ENCODE results near the gene TMC4. TPM values are rescaled to one million over a fixed set of nuclear protein-coding genes. Genes with fewer than 3 reads are reported as not detected.
A peak's percentile ranks its signal among the peaks of the same experiment; 100 is the strongest.

Gene TMC4
- total and polyA plus RNA-seq, 2 donors (not counting 1 experiment from before 2014, with no cell fraction given), result not detected

DNA sequence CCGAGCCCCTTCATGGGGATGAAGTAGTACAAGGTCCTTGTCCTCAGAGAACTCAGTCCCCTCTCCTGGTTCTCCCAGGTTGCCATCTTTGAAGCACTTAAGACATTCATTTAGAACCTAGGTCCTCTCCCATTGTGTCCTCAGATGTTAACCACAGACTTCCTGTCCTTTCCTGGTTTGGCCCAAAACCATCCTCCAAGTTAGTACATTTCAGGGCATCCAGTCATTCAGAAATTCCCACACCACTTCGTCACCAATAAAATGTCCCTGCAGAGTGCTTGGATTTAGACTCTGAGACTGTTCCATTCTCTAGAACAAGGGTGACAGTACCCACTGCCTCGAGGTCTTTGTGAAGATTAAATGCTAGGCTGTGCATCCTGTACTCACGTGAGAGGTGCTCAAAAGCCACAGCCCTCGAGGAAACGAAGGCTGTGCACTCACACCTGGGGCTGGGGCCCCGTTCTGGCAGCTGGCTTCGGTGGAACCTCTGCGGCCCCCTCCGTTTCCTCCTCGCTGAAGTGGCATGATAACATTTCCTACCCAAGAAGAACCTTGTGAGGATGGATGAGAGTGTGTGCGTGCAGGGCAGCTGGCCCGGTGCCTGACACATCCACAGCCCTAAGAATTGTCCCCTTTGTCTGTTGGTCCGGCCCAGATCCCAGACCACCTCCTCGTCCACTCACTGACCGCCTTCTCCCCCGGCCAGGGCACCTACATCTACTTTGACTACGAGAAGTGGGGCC lies 18.2 kb downstream of the TMC4 start:
- no peak for TF ChIP-seq EZH2 (IDR thresholded peaks at IDR 0.05; ENCODE audit: borderline replicate concordance, insufficient read depth, low read depth, low read length, poor library complexity, severe bottlenecking)
- TF ChIP-seq, protein P1, sequence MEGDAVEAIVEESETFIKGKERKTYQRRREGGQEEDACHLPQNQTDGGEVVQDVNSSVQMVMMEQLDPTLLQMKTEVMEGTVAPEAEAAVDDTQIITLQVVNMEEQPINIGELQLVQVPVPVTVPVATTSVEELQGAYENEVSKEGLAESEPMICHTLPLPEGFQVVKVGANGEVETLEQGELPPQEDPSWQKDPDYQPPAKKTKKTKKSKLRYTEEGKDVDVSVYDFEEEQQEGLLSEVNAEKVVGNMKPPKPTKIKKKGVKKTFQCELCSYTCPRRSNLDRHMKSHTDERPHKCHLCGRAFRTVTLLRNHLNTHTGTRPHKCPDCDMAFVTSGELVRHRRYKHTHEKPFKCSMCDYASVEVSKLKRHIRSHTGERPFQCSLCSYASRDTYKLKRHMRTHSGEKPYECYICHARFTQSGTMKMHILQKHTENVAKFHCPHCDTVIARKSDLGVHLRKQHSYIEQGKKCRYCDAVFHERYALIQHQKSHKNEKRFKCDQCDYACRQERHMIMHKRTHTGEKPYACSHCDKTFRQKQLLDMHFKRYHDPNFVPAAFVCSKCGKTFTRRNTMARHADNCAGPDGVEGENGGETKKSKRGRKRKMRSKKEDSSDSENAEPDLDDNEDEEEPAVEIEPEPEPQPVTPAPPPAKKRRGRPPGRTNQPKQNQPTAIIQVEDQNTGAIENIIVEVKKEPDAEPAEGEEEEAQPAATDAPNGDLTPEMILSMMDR (IDR thresholded peaks at IDR 0.05), result no peak
- Histone ChIP-seq H2AFZ (ENCODE audit: insufficient read depth, low read depth, low read length, poor library complexity, severe bottlenecking) (no peak overlapping the region), H3K27ac (ENCODE audit: low read length in 2 of 2) (peak overlapping the region in 1 of 2 donors; percentile 6), H4K20me1 (ENCODE audit: control insufficient read depth, insufficient read depth, low read length, poor library complexity, severe bottlenecking) (peaks cover 77% of the 10 kb centered on the region), H3K4me3 (ENCODE audit: control extremely low read depth in 1 of 5, extremely low read depth in 1 of 5, insufficient read depth in 1 of 5, low read depth in 2 of 5, low read length in 4 of 5) (no peak overlapping the region), H3K27me3 (replicated peaks in 1 of 4; ENCODE audit: control extremely low read depth in 1 of 4, control insufficient read depth in 3 of 4, insufficient read depth in 4 of 4, low read length in 3 of 4) (no peaks in the 10 kb centered on the region), H3K36me3 (replicated peaks in 1 of 2; ENCODE audit: control extremely low read depth in 1 of 2, control insufficient read depth in 1 of 2, extremely low read depth in 1 of 2, insufficient read depth in 2 of 2, low read length in 1 of 2) (peaks cover 2 to 69% of the 10 kb centered on the region in 2 experiments), H3K4me1 (ENCODE audit: control insufficient read depth in 2 of 2, insufficient read depth in 2 of 2, low read length in 2 of 2) (peaks cover 11 to 13% of the 10 kb centered on the region in 2 donors), H3K9ac (ENCODE audit: low read length) (no peak overlapping the region), H3K79me2 (ENCODE audit: control insufficient read depth, insufficient read depth, low read length) (peaks cover 23% of the 10 kb centered on the region), H3K4me2 (replicated peaks; ENCODE audit: low read depth, low read length, poor library complexity, severe bottlenecking) (no peak overlapping the region), H3K9me3 (ENCODE audit: control extremely low read depth in 1 of 3, control insufficient read depth in 2 of 3, insufficient read depth in 1 of 3, low read length in 2 of 3) (no peaks in the 10 kb centered on the region)
- peak overlapping the region; percentile 53 for H3K27ac Mint-ChIP-seq
- ATAC-seq (ENCODE audit: low read depth), result no peak
- H3K4me1 Mint-ChIP-seq, result peaks cover 21% of the 10 kb centered on the region
- H3K9me3 Mint-ChIP-seq (ENCODE audit: insufficient read depth), result no peaks in the 10 kb centered on the region
- ChIA-PET POLR2A (no interaction called here), CTCF (no interaction called here)
- intact Hi-C loops (cut with micrococcal nuclease), result no loop called here
- no peaks in the 10 kb centered on the region for H3K27me3 Mint-ChIP-seq
- DNase-seq, result no peak
- WGBS (ENCODE audit: insufficient coverage), result 58% methylated on average over 6 of the region's 18 CpGs
- H3K4me3 Mint-ChIP-seq, result no peak overlapping the region

DNA sequence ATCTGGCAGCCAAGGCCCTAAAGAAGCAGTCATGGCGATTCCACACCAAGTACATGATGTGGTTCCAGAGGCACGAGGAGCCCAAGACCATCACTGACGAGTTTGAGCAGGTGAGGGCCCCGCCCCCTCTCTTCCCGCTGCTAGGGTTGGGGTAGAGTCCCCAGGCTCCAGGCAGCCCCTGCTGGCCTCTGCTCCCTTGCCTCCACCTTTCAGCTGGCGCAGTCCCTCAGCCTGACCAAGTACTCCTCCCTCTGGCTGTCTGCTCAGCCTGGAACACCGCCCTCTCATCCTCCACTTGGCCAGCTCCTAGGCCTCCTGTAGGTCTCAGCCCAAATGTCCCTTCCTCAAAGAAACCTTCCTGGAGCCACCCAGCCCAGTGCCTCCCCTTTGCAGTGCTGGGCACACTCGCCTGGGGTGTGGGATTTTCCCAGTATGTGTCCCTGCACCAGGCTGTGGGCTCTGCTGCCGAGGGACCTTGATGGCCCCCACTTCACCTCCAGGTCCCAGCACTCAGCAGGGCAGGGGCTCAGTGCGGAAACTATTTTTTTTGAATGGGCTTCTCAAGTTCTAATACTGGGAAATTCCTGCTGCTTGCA lies 19.1 kb downstream of the TMC4 start:
- no peak overlapping the region for H3K9ac ChIP-seq (ENCODE audit: low read length)
- no peak overlapping the region for H3K4me2 ChIP-seq (replicated peaks; ENCODE audit: low read depth, low read length, poor library complexity, severe bottlenecking)
- DNase-seq (no peak), ATAC-seq (ENCODE audit: low read depth) (no peak)
- no peak overlapping the region for H3K27ac ChIP-seq (ENCODE audit: low read length in 2 of 2)
- POLR2A ChIA-PET, result no interaction called here
- Mint-ChIP-seq H3K27me3 (no peaks in the 10 kb centered on the region), H3K9me3 (ENCODE audit: insufficient read depth) (no peaks in the 10 kb centered on the region), H3K4me1 (peaks cover 12% of the 10 kb centered on the region), H3K27ac (no peak overlapping the region), H3K4me3 (no peak overlapping the region)
- H3K4me3 ChIP-seq (ENCODE audit: control extremely low read depth in 1 of 5, extremely low read depth in 1 of 5, insufficient read depth in 1 of 5, low read depth in 2 of 5, low read length in 4 of 5), result no peak overlapping the region
- intact Hi-C loops (cut with micrococcal nuclease), result no loop called here
- H2AFZ ChIP-seq (ENCODE audit: insufficient read depth, low read depth, low read length, poor library complexity, severe bottlenecking), result no peak overlapping the region
- CTCF ChIA-PET, result no interaction called here
- no peak for TF ChIP-seq EZH2 (IDR thresholded peaks at IDR 0.05; ENCODE audit: borderline replicate concordance, insufficient read depth, low read depth, low read length, poor library complexity, severe bottlenecking)
- TF ChIP-seq, protein P1 (IDR thresholded peaks at IDR 0.05), result no peak
- no peaks in the 10 kb centered on the region for H3K27me3 ChIP-seq (replicated peaks in 1 of 4; ENCODE audit: control extremely low read depth in 1 of 4, control insufficient read depth in 3 of 4, insufficient read depth in 4 of 4, low read length in 3 of 4)
- H3K36me3 ChIP-seq (replicated peaks in 1 of 2; ENCODE audit: control extremely low read depth in 1 of 2, control insufficient read depth in 1 of 2, extremely low read depth in 1 of 2, insufficient read depth in 2 of 2, low read length in 1 of 2), result peaks cover 2 to 79% of the 10 kb centered on the region in 2 experiments
- no peaks in the 10 kb centered on the region for H3K9me3 ChIP-seq (ENCODE audit: control extremely low read depth in 1 of 3, control insufficient read depth in 2 of 3, insufficient read depth in 1 of 3, low read length in 2 of 3)
- 96% methylated on average over 9 of the region's 10 CpGs for WGBS (ENCODE audit: insufficient coverage)
- H4K20me1 ChIP-seq (ENCODE audit: control insufficient read depth, insufficient read depth, low read length, poor library complexity, severe bottlenecking), result peaks cover 81% of the 10 kb centered on the region
- peaks cover 17% of the 10 kb centered on the region for H3K79me2 ChIP-seq (ENCODE audit: control insufficient read depth, insufficient read depth, low read length)
- H3K4me1 ChIP-seq (ENCODE audit: control insufficient read depth in 2 of 2, insufficient read depth in 2 of 2, low read length in 2 of 2), result peaks cover 8 to 10% of the 10 kb centered on the region in 2 donors

Measured in B cell (primary cell).